GM21447 (cell line): ENCODE results near the gene NPLOC4.

Experiments
- ATAC-seq: cut with Tn5 transposase; IDR thresholded peaks from one replicate; pipeline ENCODE4 v1.9.1; 2021; ENCODE audit not compliant: unreplicated experiment

Gene NPLOC4

DNA sequence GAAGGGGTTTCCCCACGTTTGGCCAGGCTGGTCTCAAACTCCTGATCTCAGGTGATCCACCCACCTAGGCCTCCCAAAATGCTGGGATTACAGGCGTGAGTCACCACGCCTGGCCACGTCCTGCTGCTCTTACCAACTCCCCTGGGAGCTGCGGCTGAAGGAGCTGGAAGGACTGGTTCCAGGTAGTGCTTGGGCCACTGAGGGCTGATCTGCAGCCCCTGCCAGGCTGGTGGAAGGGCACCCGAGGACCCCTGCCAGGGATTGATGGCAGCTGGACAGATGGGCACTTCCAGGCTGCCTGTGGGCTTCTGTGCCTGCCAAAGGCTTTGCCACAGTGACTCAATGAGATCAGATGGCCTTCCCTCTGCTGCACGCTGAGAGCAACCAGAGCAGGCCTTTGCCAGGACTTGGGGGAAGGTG, 27.1 kb upstream of the NPLOC4 start:
- ATAC-seq: no peak

DNA sequence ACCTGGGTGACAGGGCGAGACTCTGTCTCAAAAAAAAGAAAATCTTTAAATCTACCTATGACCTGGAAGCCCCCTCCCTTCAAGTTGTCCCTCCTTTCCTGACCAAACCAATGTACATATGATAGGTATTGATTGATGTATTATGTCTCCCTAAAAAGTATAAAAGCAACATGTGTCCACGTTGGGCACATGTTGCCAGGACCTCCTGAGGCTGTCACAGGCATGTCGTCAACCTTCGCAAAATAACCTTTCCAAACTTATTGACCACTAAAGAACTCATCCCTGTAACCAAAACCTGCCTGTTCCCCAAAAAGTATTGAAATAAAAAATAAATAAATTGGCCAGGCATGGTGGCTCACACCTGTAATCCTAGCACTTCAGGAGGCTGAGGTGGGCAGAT, 25.1 kb upstream of the NPLOC4 start:
- no peak for ATAC-seq

GRCh38 chr17:81660441-81660840, 23.5 kb upstream of the NPLOC4 start:
- ATAC-seq: no peak

GRCh38 chr17:81659038-81659437, 22.1 kb upstream of the NPLOC4 start:
- no peak for ATAC-seq

DNA sequence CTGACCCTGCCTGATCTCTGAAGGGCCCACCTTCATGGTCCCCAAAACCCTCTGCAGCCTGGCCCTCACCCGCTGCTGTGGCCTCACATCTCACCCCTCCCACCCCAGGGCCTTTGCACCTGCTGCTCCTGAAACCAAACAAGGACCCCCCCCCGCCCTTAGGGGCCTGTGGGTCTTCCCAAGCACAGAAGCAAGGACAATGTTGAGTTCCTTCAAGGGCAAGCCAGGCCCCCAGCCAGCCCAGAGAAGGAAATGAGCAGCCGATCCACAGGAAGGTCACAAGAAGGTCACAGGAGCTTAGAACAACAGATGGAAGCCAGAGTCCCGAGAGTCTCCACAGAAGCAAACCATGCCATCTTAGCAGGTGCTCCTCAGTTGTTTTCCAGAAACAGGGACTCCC, 19.9 kb upstream of the NPLOC4 start:
- ATAC-seq: no peak

GRCh38 chr17:81656118-81656743, 19.3 kb upstream of the NPLOC4 start, which contains the start of gene PDE6G:
Gene PDE6G, minus strand, starts transcription at chr17:81656542. Its CDS starts 3,237 bp downstream, at chr17:81653305.
- ATAC-seq: no peak

GRCh38 chr17:81655378-81656117, 18.6 kb upstream of the NPLOC4 start:
- ATAC-seq: no peak

- no peak for ATAC-seq
Measured at GRCh38 chr17:81652906-81653771, 16.2 kb upstream of the NPLOC4 start.

GRCh38 chr17:81651692-81652091, 14.8 kb upstream of the NPLOC4 start:
- no peak for ATAC-seq

DNA sequence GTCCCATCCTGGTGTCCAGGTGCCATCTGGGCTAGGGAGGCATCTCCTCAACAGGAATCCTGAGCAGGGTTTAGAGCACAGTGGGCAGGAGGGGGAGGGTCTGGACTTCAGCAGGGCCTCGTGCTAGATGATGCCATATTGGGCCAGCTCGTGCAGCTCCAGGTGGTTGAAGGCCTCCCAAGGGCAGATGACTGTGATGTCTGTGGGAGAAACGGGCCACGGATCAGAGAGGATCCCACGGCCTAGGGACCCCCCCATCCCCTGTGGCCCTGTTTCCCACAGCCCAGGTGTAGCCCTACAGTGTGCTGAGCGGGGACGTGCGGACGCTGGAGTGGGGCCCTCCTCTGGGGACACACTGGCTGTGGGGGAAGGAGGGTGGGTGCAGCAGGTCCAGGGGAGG, 14.0 kb upstream of the NPLOC4 start:
- no peak for ATAC-seq

GRCh38 chr17:81648707-81649085, 11.8 kb upstream of the NPLOC4 start:
- no peak for ATAC-seq

DNA sequence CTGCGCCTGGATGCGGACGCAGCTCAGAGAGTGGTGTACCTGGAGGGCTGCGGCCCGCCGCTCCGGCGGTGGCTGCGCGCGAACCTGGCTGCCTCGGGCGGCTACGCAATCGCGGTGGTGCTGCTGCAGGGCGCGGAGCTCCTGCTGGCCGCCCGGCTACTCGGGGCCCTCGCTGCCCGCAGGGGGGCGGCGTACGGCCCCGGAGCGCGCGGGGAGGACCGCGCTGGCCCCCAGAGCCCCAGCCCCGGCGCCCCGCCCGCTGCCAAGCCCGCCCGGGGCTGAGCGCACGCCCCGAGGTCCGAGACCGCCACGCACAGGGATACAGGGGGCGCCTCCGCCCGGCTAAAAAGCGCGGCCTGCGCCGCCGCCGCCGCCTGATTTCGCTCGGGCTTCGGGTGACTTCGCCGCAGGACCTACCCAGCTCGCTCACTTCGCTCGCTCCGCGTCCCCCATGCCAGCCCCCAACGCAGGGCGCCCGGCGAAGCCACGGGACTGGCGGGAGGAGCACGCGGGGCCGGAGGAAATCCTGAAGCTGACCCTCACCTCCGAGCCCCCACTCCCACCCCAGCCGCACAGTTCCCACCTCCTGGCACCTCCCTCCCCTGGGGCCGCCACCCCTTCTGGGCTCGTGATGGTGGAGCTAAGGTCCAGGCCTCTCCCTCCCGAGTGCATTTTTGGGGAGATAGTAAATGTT, 11.2 kb upstream of the NPLOC4 start:
- ATAC-seq: no peak

DNA sequence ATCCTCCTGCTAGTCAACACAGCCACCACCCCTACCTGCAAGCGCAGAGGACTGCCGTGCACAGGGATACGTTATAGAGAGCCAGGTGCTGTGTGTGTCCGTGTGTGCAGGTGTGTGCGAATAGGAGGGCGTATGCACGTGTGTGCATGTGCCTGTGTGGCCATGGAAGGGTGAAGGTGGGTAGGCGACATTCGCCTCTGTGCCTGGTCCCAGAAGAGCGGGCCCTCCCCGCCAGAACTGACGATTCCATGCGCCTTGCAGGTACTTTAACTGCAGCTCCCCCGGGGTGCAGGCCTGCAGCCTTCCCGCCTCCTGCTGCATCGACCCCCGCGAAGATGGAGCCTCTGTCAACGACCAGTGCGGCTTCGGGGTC, 10.7 kb upstream of the NPLOC4 start:
- no peak for ATAC-seq

- ATAC-seq: no peak
Measured at GRCh38 chr17:81646869-81647600, 10.1 kb upstream of the NPLOC4 start.

- ATAC-seq: no peak
Measured at GRCh38 chr17:81644976-81645952, 8.4 kb upstream of the NPLOC4 start.

GRCh38 chr17:81644496-81644895, 7.6 kb upstream of the NPLOC4 start:
- no peak for ATAC-seq

DNA sequence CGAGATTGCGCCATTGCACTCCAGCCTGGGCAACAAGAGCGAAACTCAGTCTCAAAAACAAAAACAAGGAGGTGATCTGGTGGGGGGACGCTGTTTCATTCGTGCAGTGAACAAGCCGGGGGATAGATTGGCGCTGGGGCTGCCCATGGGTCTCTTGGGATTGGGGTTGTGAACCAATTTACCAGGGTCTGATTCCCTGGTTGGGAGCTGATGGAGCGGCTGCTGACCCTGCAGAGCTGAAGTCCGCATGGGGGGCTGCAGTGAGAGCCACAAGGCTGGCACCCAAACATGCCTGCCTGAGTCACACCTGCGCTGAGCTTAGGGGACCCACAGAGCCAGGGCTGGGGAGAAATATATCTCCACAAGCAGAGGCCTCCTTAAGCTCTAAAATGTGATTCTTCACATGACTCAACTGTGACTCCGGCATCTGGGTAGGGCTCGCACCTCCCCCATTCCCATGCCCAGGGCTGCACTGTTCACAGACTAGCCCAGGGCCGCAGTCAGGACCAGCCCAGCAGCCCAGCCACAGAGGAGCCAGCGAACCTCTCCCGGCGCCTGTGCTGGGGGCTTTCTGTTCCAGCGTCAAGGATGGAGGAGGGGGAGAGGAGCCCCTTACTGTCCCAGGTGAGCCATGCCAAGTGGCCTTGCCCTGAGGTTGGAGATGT, 5.0 kb upstream of the NPLOC4 start:
- ATAC-seq: no peak

DNA sequence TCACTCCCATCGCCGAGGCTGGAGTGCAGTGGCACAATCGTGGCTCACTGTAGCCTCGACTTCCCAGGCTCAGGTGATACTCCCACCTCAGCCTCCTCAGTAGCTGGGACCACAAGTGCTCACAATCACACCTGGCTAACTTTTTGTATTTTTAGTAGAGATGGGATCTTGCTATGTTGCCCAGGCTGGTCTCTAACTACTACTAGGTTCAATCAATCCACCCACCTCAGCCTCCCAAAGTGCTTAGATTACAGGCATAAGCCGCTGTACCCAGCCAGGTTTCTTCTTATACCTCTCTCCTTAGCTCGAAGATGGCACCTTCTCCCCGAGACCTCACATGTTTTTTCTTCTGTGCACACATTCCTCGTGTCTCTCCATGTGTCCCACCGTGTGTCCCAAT, 3.1 kb upstream of the NPLOC4 start:
- no peak for ATAC-seq

DNA sequence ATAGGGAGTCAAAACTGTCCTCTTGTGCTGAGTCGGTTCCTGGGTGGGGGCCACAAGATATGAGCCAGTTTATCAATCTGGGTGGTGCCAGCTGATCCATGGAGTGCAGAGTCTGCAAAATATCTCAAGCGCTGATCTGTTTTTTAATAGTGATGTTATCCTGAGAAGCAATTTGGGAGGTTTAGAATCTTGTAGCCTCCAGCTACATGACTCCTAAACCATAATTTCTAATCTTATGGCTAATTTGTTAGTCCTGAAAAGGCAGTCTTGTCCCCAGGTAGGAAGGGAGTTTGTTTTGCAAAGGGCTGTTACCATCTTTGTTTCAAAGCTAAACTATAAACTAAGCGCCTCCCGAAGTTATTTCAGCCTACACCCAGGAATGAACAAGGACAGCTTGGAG, 1.8 kb upstream of the NPLOC4 start:
- no peak for ATAC-seq
